HG03432 (cell line): Measurements from ENCODE around the gene LRRC8B.
"Not testable (repeated sequence)": the region's sequence is repeated elsewhere in the genome, so short reads cannot be mapped to it uniquely, and the experiment has no call there.

Experiments
- ATAC-seq: cut with Tn5 transposase; IDR thresholded peaks from one replicate; pipeline ENCODE4 v1.9.1; 2021; ENCODE audit warnings: mild to moderate bottlenecking, moderate library complexity; ENCODE audit not compliant: unreplicated experiment

LRRC8B gene

DNA sequence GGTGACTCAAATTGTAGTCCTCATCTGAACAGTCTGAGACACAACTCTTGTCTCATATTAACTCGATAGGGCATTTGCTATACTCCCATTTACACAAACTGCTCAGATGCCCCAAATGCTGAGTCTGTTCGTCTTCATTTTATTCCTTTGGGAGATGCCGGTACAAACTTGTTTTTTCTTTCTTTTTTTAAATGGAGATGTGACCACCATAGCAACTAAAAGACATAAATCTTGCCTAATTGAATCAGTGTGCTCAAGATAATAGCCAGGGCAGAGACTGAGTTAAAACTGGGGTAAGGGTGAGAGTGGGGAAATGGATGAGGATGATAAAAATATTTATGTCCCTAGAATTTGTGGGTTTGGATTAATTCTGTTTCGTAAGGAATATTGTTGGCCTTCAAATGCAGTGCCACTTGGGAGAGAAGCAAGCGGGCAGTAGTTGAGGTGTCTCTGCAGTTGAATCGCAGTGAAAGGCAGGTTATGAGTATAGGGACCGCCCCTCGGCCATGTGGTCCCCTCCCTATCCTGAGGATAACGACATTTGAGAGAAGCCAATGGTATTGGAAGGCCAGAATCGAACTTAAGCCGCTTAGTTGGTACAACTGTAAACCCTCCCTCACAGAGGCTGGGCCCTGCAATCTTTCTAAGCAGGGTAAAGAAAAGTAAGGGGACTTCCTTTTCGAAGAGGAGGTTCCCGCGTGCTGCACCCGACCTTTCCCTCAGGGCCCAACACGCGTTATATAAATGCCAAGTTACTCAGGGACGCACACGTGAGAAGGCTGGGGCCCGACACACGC lies 859 bp upstream of the LRRC8B start:
- peak; percentile 34 for ATAC-seq

DNA sequence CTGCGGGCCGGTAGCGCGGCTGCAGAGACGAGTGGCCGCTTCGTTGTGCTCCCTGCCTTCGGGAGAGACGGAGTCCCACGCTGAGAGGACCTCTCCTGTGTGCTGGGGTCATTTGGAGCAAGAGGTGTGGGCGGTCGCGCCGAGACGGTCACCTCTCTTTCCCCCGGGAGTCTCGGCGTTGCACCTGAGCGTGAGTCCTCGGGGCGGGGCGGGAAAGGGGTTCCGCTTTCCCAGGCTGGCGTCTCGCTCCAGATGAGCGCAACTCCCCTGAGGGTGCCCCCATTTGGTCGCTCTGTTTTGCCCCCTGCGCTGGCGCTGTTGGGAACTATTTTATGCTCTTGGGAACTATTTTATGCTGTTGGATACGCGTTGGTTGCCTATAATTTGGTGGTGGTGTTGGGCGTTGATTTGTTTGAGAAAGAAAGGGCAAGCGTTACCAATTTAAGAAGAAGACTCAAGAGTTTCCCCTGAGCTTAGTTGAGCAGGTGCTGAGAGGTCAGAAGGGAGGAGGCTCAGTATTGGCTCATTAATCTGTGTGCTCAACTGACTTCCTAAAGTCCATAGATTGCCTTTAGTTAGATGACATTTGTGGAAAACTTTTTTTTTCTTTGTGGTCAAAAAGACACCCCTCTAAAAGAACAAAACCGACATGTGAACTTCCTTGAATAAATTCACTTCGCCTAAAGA lies 683 bp downstream of the LRRC8B start:
- ATAC-seq = peak; percentile 25

DNA sequence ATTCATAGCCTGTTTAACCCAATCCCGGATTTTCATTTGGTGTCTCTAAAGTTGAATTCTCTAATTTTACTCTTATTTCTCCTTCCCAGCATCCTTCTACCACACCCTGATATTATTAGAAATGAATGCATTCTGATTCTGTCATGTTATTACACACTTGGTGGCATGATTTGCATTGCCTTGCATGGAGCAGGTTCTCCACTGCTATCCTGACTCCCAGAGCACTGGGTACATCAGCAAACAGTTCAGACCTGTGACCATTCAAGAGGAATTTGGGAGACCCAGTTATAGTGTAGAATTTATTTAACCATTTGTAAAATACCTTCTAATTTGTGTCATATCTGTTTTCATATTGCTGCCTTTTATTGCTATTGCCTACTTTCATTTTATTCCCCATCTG lies 2.6 kb downstream of the LRRC8B start:
- no peak for ATAC-seq

DNA sequence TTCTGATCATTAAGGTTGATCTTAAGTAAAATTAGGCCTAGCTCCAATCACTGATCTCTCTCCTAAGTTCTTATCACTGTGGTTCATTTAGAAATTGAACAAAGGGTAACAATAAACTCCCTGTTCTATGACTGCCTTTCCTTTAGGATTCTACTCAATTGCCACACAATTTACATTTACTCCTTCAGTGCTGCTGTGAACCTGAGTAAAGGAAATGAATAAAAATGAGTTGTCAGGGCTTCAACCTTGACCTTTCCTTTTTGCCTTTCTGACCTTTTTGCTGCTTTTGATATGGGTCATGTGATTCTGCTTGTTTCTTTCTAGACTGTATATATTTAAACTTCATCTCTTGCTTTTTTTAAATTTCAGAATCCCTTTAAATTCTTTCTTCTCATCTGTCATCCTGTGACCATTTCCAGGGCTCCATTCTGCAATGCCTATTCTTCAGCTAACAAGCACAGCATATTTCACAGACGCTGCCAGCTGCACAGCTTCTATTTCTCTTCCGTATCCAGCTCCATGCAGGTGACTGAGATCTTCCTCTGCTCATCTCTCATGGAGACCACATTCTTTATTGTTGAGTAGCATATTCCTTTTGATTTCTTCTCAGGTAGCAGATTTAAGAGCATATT lies 3.2 kb downstream of the LRRC8B start:
- no peak for ATAC-seq

DNA sequence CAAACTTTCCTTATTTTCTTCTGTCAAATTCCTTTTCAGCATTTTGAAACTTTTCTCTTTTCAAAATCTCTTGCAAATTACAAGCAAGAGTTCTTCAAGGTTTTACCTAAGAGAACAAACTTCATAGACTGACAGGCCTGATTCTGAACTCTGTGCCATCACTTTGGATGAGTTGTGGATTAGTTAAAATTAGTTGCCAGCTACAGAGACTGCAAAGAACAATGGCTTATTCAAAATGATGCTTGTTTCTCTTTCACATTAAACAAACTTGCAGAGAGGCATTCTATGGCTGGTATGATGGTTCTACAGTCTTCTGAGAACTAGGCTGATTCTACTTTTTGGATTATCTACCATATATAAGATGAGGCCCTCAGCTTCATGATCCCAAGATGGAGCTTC lies 3.8 kb downstream of the LRRC8B start:
- ATAC-seq = no peak

DNA sequence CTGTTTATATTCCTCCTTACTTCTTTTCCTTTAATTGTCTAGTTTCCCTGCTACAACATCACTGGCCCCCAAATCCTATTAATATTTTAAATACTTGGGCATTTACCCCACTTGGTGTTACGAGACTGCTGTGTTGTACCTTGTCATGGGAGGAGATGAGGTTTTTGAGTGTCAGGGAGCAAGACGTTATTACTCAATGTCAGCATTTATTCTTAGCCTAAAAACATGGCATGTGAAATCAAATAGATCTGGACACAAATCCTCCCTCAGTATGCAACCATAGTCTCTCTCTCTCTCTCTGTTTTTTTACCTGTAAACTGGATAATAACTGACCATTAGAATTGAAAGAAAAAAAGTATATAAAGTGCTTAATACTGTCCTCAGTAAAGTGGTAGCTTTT lies 4.6 kb downstream of the LRRC8B start:
- ATAC-seq = no peak

DNA sequence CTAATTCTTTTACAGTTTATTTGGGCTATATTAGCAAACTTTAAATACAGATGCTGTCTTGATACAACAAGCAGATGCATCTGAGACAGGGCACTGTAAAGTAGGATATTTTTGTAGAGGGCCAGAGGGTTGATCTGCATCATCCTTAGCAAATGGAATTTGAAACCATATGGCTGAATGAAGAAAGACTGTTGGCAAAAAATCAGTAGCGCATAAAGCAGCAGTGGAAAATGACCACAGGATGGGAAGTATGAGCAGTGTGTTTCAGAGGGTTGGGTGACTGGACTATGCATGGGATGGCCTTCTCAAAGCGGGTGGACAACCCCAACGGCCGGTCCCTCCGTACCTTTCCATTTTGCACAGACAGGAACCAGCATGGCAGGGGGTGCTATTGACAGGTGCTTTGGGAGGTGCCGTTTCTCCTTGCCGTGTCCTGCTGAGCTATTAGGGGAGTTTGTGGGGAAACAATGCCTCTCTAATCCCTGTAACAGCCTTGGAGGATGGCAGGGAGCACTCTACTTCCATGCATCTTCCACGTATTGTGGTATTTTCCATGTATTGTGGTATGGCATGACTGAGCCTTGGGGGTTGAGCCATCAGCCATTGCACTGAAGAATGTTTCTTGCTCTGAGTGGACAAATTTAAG lies 5.9 kb downstream of the LRRC8B start:
- no peak for ATAC-seq

DNA sequence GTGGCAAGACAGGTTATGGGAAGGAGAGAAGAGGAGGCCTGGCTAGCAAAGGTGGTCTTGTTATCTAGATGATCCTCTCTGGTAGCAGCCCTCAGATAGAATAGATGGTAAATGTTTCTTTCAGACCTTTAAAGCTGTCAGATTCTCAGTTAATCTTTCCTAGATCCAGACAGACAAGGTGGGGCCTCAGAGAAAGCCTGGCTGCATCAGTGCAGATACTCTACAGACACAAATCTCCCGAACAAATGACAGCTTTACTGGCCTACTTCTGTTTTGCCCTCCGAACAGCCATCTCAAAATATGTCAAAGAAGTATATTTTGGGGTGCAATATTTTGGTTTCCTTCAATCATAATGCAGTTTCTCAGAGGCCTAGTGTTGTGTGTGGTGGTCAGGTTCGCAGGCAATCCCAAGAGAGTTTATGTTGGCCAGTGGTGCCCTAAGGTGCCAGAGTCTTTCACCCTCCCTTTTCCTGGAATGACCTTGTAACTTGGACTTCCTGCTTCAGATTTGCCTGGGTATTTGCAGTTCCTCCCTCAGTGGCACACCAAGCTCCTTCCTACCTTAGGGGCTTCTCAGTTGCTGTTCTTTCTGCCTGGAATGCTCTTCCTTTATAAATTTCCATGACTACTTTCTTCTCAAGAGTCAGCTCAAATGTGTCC lies 7.0 kb downstream of the LRRC8B start:
- ATAC-seq = no peak

DNA sequence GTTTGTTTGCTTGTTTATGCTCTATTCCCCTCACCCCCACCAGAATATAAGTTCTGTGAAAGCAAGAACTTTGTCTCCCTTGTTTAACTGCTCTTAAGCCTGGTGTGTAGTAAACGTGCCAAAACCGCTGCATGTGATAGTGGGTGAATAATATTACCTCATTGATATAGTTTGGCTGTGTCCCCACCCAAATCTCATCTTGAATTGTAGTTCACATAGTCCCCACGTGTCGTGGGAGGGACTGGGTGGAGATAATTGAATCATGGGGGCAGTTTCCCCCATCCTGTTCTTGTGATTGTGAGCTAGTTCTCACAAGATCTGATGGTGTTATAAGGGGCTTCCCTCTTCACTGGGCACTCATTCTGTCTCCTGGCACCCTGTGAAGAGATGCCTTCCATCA lies 7.6 kb downstream of the LRRC8B start:
- no peak for ATAC-seq

DNA sequence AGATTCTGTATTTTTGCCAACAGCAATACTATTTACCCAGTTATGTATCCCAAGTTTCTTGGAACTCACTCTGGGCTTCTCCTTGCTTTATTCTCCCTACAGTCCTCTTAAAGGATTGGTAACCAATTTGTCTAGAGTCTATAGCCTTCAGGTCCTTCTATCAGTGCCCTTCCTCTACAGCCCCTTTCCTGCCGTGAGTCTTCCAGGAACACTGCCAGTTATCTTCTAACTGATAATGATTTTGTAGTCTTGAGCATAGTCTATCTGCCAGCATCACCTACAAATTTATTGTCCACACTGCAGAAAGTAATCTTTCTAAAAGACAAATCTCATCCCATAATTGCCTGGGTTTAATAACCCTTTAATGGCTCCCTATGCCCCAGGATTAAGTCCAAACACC lies 8.2 kb downstream of the LRRC8B start:
- no peak for ATAC-seq

DNA sequence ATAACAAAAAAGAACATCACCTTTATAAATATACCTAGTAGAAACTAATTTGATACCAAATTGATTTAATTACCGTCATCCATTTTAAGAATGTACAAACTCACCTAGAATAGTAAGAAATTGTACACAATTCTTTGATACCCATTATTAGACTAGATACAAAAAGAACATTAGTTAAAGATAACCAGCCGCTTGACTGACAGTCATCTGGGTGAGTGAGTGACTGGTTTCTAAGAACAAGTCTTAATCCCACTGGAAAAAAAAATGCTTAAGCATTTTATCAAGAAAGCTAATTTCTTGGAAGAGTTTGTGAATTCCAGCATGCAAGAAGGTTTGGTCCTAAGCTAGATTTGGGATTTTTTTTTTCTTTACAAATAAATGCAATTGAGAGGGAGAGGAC lies 10.9 kb downstream of the LRRC8B start:
- ATAC-seq = no peak

DNA sequence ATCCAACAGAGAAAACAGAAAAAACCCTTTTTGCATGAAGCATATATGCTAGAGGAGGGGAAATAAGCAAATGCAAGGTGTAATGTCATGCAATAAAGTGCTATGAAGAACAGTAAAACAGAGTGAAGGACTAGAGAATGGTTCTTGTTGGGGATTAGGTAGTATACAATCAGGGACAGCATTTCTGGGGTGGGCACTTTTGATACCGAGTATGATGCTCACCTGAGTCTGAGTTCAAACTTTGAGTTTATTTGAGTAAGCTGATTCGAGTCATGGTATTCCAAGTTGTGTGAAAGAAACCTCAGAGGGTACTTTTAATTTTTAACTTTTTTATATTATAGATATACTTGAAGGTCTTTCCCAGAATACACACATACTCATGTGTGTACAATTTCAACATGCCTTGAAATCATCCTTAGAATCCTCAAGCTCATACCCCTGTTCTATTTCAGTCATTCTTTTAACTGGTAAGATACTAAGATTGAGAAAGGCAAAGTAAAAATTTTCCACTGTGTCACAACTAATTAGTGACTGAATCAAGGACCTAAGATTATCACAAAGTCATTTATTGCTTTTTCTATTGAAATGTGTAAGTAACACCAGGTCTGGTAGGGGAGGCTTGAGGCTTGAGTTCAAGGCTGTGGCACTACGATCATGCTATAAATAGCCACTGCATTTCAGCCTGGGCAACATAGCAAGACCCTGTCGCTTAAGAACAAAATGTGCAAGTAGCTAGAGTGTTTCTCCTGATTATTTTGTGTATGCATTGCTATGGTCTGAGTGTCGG lies 12.1 kb downstream of the LRRC8B start:
- ATAC-seq = no peak

DNA sequence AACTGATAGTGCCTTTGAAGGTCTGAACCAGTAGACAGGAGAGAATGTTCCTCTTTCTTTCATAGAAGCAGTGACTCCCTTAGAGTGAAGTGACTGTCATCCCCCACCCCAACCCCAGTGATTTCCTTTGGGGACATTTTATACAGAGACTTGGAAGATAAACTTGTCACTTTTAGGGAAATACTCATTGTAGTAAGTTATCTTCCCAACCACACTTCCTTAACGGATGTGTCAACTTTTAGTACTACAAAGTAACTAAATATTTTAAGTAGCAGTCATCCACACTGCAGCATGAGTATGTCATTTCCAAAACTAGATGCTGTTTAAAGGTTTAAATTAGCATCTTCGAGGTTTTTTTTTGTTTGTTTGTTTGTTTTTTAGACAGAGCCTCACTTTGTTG lies 13.7 kb downstream of the LRRC8B start:
- ATAC-seq = no peak

DNA sequence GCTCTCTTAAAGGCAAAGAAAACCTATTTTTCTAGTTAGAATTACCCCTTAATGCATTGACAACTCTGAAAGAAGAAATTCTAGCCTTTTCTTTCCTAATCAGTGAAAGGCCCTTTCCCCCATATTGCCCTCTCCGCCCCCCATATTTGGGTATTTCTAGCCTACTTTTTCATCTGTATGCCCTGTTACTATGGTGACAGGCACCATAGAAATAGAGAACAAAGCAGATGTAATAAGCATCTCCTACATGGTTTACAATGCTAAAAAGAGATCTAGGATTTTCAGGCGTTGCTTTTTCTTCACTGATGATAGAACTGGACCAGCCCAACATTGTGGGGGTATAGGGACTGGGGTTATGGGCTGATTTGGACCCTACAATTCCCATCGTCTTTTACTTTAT lies 14.5 kb downstream of the LRRC8B start:
- no peak for ATAC-seq

DNA sequence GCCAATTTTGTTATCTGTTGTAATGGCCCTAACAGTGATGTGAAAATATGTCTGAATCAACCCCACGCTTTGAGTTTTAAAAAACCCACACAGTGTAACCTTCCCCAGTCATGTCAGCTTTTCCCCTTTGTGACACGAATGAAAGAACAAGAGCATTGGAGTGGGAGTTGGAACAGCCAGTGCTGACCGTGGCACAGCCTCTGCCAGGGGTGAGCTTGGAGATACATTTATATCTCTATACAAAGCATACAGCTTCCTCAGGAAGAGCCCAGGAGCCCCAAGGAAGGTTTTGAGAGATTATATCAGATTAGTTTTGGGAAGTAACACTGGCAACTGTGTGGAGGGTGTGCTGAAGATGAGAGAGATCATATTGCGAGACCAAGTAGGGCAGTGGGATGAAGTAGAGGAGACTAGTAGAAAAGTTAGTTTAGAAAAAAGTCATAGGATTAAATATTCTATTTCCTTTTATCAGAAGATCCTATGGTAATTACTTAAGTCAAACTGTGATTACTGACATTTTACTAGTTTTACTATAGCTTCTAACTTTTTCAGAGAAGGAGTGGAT lies 15.9 kb downstream of the LRRC8B start:
- no peak for ATAC-seq

DNA sequence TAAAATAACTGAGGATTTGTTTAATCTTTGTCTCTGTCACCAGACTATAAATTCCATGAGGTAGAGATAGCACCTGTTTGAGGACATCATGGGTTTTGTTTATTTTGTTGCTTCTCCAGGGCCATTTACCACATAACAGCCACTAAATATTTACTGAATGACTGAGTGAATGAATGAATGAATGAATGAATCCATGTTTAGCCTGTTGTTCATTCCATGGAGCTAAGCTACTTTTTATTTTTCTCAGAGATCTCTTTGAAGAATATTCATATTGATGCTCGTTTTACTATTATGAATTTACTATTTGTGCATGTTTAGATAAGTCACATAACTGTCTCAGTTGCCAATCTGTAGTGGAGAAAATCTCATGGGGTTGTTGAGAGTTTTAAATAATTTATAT lies 17.7 kb downstream of the LRRC8B start:
- ATAC-seq = no peak

DNA sequence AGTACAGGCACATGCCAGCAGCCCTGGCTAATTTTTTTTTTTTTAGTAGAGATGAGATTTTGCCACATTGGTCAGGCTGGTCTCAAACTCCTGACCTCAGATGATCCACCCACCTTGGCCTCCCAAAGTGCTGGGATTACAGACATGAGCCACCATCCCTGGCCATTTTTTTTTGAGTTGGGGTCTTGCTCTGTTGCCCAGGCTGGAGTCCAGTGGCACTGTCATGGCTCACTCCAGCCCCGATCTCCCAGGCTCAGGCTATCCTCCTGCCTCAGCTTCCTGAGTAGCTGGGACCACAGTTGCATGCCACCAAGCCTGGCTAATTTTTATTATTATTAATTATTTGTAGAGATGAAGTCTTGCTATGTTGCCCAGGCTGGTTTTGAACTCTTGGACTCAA lies 19.0 kb downstream of the LRRC8B start:
- not testable (repeated sequence) for ATAC-seq

DNA sequence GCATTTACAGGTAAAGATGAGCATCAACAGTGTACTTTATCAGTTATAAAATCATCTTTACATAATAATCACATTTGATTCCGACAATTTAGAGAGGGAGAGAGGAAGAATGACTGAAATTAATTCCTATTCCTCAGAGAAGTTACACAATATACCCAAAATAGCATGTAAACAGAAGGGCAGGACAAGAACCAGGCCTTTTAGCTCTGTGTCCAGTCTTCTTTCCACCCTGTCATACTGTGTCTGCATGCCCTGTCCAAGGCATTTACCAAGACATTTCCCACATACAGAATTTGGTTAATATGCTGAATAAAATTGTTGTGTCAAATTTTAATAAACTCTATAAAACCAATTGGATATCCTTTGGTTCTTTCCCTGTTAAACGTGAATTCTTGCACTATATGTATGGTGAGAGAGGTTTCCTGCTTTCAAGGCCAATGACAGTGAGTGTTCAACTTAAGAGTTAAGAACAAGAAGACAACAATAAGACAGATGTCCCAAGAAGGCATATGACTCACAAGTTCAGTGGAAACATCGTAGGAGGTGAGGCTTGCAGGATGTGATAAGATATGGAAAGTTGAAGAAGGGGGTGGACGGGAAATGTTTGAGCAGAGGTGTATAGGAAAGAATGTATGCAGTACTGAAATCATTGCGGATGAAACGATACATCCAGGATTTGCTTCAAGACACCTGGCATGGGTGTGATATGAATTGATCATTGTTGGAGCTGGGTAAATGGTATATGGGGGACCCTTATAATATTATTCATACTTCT lies 20.8 kb downstream of the LRRC8B start:
- ATAC-seq = no peak
